K562 (cell line): Measurements from ENCODE around the gene ADGRG1. TPM values are rescaled to one million over a fixed set of nuclear protein-coding genes. Genes with fewer than 3 reads are reported as not detected.

Experiments
- ATF1 ChIP-seq, 2 experiments: fragments of 450-650 bp in 1 of 2; IDR thresholded peaks; 2 replicates each; pipeline ENCODE4 v1.6.1; 2016; ENCODE audit warnings: missing compliant biosample characterization in 1 of 2, missing genetic modification characterization in 1 of 2
- CBX1 ChIP-seq: sonication (generic); IDR thresholded peaks from 2 replicates; pipeline ENCODE4 v1.6.1; 2016; ENCODE audit warnings: antibody characterized with exemption, low read depth, mild to moderate bottlenecking
- CREB1 ChIP-seq, 2 experiments: sonication (generic) in 1 of 2; formaldehyde crosslinking in 1 of 2; IDR thresholded peaks; 2 replicates each; pipeline versions ENCODE4 v1.6.1 to v1.8.0; 2012 to 2022; ENCODE audit warnings: inconsistent platforms in 1 of 2, mild to moderate bottlenecking in 1 of 2, missing genetic modification reagents in 1 of 2, moderate library complexity in 1 of 2
- CXXC5 ChIP-seq: fragments of 250-450 bp; sonication (Bioruptor Pico); IDR thresholded peaks from 2 replicates; pipeline ENCODE4 v1.8.0; 2022; ENCODE audit warnings: inconsistent platforms, mild to moderate bottlenecking, moderate library complexity
- HNRNPUL1 ChIP-seq: fragments of 200-400 bp; formaldehyde crosslinking; IDR thresholded peaks from 2 replicates; pipeline ENCODE4 v1.6.1; 2017; ENCODE audit warnings: low read length
- HOMEZ ChIP-seq: fragments of 250-450 bp; sonication (Bioruptor Pico); IDR thresholded peaks from 2 replicates; pipeline ENCODE4 v1.4.0; 2020; ENCODE audit warnings: mild to moderate bottlenecking, moderate library complexity
- JUND ChIP-seq, 2 experiments: IDR thresholded peaks; 2 replicates in 1 of 2; 3 replicates in 1 of 2; pipeline ENCODE4 v1.6.1; 2011; ENCODE audit warnings: borderline replicate concordance in 2 of 2, low read depth in 2 of 2, low read length in 2 of 2, improper control_type of control experiment in 1 of 2, missing biosample characterization in 1 of 2, missing genetic modification characterization in 1 of 2, missing genetic modification reagents in 1 of 2
- KLF1 ChIP-seq: fragments of 450-650 bp; IDR thresholded peaks from 2 replicates; pipeline ENCODE4 v1.6.1; 2016; ENCODE audit warnings: missing genetic modification characterization, missing compliant biosample characterization
- KLF13 ChIP-seq: fragments of 450-650 bp; IDR thresholded peaks from 2 replicates; pipeline ENCODE4 v1.6.1; 2016; ENCODE audit warnings: missing genetic modification characterization, low read depth, mild to moderate bottlenecking, missing compliant biosample characterization, moderate library complexity, borderline replicate concordance
- MIER1 ChIP-seq: fragments of 450-650 bp; IDR thresholded peaks from 2 replicates; pipeline ENCODE4 v1.6.1; 2016; ENCODE audit warnings: antibody characterized with exemption, mild to moderate bottlenecking, low read depth
- MLLT1 ChIP-seq, 2 experiments: fragments of 450-650 bp; IDR thresholded peaks; 2 replicates each; pipeline ENCODE4 v1.6.1; 2016
- NR2F6 ChIP-seq: fragments of 450-650 bp; formaldehyde crosslinking; IDR thresholded peaks from 2 replicates; pipeline ENCODE4 v1.4.0; 2020; ENCODE audit warnings: mild to moderate bottlenecking
- PCBP1 ChIP-seq: fragments of 200-400 bp; formaldehyde crosslinking; IDR thresholded peaks from 2 replicates; pipeline ENCODE4 v1.6.1; 2018; ENCODE audit warnings: mild to moderate bottlenecking, low read depth, low read length; ENCODE audit not compliant: poor library complexity, severe bottlenecking
- POLR3A ChIP-seq: IDR thresholded peaks from 2 replicates; pipeline ENCODE4 v1.6.1; 2011; ENCODE audit warnings: borderline replicate concordance, mild to moderate bottlenecking, moderate library complexity; ENCODE audit not compliant: insufficient read length, insufficient read depth; ENCODE audit errors: extremely low read depth
- SIRT6 ChIP-seq: IDR thresholded peaks from one replicate; pipeline ENCODE4 v1.6.1; 2012; ENCODE audit warnings: low read depth, mild to moderate bottlenecking, control low read depth, inconsistent platforms, low read length, moderate library complexity
- TCF7L2 ChIP-seq: fragments of 150-350 bp; IDR thresholded peaks from 2 replicates; pipeline ENCODE4 v1.6.1; 2016; ENCODE audit warnings: low read depth, mild to moderate bottlenecking, low read length, moderate library complexity
- TOE1 ChIP-seq, 2 experiments: fragments of 450-650 bp in 1 of 2; sonication (generic) in 1 of 2; formaldehyde crosslinking in 1 of 2; IDR thresholded peaks; 2 replicates each; pipeline versions ENCODE4 v1.7.1 to v1.8.0; 2016 to 2022; ENCODE audit warnings: borderline replicate concordance in 2 of 2, mild to moderate bottlenecking in 2 of 2, antibody characterized with exemption in 1 of 2, inconsistent platforms in 1 of 2, low read depth in 1 of 2, missing genetic modification reagents in 1 of 2, moderate library complexity in 1 of 2
- TRIM24 ChIP-seq, 2 experiments: fragments of 450-650 bp; IDR thresholded peaks; 2 replicates each; pipeline ENCODE4 v1.6.1; 2016
- U2AF2 ChIP-seq: fragments of 200-400 bp; formaldehyde crosslinking; optimal IDR thresholded peaks from 2 replicates; pipeline ENCODE3; 2017; ENCODE audit warnings: low read depth, mild to moderate bottlenecking, low read length
- ZC3H4 ChIP-seq: sonication (generic); formaldehyde crosslinking; IDR thresholded peaks from 2 replicates; pipeline ENCODE4 v1.9.0; 2021; ENCODE audit warnings: missing genetic modification reagents, borderline replicate concordance
- ZFP1 ChIP-seq: fragments of 450-650 bp; formaldehyde crosslinking; IDR thresholded peaks from 2 replicates; pipeline ENCODE4 v1.4.0; 2020; ENCODE audit warnings: mild to moderate bottlenecking, mixed read lengths
- ZNF124 ChIP-seq: sonication (generic); formaldehyde crosslinking; IDR thresholded peaks from 2 replicates; pipeline ENCODE4 v1.8.1; 2022; ENCODE audit warnings: missing genetic modification reagents
- ZNF436 ChIP-seq: fragments of 250-450, 450-650 bp; sonication (Bioruptor Pico); formaldehyde crosslinking; IDR thresholded peaks from 2 replicates; pipeline ENCODE4 v1.7.0; 2020; ENCODE audit warnings: mild to moderate bottlenecking
- ZNF695 ChIP-seq: fragments of 450-650 bp; formaldehyde crosslinking; IDR thresholded peaks from 2 replicates; pipeline ENCODE4 v1.4.0; 2020; ENCODE audit warnings: mild to moderate bottlenecking, moderate library complexity
- polyA plus RNA-seq, 8 experiments: library from polyadenylated mRNA; depleted of rRNA in 4 of 8; stranded (reverse) in 5 of 8; unstranded in 3 of 8; fragments of >200 nt; fragmentation: Nextera tagmentation in 2 of 8; fragmentation: Illumina TruSeq in 1 of 8; extraction: Ambion mirVana in 2 of 8; extraction: Trizol in 1 of 8; gene quantifications; 2 replicates each; pipeline versions ENCODE4 v1.2.1 to v1.2.3, GENCODE V29; 2011 to 2014; ENCODE audit warnings: inconsistent platforms in 1 of 8, missing spikeins in 1 of 8
- total RNA-seq, 7 experiments: library from RNA; depleted of rRNA in 6 of 7; stranded (reverse); fragments of >200 nt in 6 of 7; fragmentation: Illumina TruSeq in 2 of 7; extraction: Trizol in 2 of 7; gene quantifications; 2 replicates each; pipeline versions ENCODE4 v1.2.1 to v1.2.3, GENCODE V29; 2011 to 2021; ENCODE audit warnings: low replicate concordance in 1 of 7

Gene ADGRG1
- total and polyA plus RNA-seq, 9 of the 15 experiments (the other 6 are each of a cell fraction or from before 2014, with no cell fraction given): 0.04 to 0.31 (median 0.16) TPM; not detected in 6

GRCh38 chr16:57667526-57668262, 39.3 kb downstream of the ADGRG1 start (continued):
- TF ChIP-seq U2AF2 (no peak), SIRT6 (no peak), ZNF436 (CRISPR knock-in tag) (no peak), POLR3A (no peak), ZFP1 (no peak), MLLT1 (IDR thresholded peaks at IDR 0.05) (no peak), HNRNPUL1 (no peak), KLF1 (no peak), TCF7L2 (no peak), PCBP1 (no peak), TRIM24 (IDR thresholded peaks at IDR 0.05) (peak in 1 of 2 experiments; percentile 73; a peak in 2 of 4 replicates), ZC3H4 (CRISPR knock-in tag) (no peak), CREB1 (IDR thresholded peaks at IDR 0.05) (peak; percentile 91), CREB1 (CRISPR knock-in tag; IDR thresholded peaks at IDR 0.05) (peak; percentile 85), ATF1 (CRISPR knock-in tag; IDR thresholded peaks at IDR 0.05) (no peak), ATF1 (tag; IDR thresholded peaks at IDR 0.05) (peak; percentile 94), ZNF124 (CRISPR knock-in tag) (no peak), NR2F6 (no peak), CBX1 (no peak), CXXC5 (CRISPR knock-in tag) (peak; percentile 87; the same call in 1 of the 2 replicates), ZNF695 (CRISPR knock-in tag) (no peak), MIER1 (no peak), HOMEZ (no peak), JUND (IDR thresholded peaks at IDR 0.05; ENCODE audit: borderline replicate concordance, low read depth, low read length) (peak; percentile 95), JUND (tag; IDR thresholded peaks at IDR 0.05; ENCODE audit: borderline replicate concordance, low read depth, low read length) (peak; percentile 88; the same call in 1 of the 3 replicates), KLF13 (tag) (no peak), TOE1 (IDR thresholded peaks at IDR 0.05; ENCODE audit: borderline replicate concordance) (peak; percentile 30; the same call in 1 of the 2 replicates), TOE1 (CRISPR knock-in tag; IDR thresholded peaks at IDR 0.05; ENCODE audit: borderline replicate concordance, low read depth) (no peak)
